HG03066 (cell line): ENCODE measurements around the gene C4B.

Experiments
- ATAC-seq: cut with Tn5 transposase; IDR thresholded peaks from one replicate; pipeline ENCODE4 v1.9.1; 2021; ENCODE audit warnings: low read depth; ENCODE audit not compliant: unreplicated experiment

Gene C4B

DNA sequence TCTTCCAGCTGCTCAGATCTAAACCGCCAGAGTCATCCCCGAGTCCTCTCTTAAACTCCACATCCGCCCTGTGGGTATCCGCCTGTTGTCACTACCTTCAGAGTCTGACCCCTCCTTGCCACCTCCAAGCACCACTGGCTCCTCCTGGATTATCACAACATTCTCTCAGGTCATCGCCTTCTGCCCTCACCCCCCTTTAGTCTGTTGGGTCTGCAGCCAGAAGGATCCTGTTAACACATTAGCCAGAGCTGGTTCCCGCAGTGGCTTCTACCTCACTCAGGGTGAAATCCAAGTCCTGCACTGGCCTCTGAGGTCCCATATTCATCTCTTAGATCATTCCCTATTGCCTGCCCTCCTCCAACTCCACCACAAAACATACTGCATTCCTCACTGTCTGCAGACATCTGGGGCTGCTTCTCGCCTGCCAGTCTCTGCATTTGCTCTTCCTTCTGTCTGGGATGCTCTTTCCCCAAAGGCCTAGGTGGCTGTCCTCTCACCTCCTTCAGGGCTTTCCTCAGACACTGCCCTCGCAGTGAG lies 60.5 kb downstream of the C4B start:
- no peak for ATAC-seq

DNA sequence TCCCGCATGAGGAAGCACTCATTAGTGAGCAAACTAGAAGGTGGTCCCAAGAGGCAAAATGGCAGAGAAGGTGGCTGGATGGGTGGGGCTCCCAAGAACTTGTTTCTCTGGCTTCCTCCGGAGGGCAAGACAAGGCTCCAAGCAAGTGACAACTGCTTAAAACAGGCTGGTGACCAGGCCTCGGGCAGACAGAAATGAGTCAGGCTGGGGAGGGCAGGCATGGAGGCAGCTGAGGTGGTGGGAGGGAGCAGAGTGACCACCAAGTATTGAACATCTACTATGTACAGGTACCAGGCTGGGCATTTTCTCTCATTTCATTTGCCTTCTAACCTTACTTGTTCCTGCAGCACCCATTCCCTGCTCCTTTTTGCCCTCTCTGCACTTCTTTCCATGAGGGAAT lies 61.2 kb downstream of the C4B start:
- no peak for ATAC-seq

DNA sequence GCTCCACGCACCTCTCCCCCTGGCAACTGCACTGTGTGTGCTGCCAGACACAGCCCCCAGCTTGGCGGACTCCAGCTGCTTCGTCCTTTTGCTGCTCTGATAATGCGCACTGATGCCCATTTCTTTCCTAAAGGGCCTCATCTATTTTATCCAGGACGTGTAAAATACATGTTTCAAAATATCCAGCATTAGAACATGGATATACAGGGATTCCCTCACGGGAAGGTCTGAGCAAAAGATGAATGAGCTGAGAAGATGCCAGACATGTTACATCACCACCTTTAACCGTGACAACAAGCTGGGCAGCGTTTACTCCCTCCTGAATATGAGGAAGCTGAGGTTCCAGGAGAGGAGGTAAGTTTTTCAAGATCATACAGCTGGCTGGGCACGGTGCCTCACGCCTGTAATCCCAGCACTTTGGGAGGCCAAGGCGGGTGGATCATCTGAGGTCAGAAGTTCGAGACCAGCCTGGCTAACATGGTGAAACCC lies 61.8 kb downstream of the C4B start:
- ATAC-seq, result no peak

DNA sequence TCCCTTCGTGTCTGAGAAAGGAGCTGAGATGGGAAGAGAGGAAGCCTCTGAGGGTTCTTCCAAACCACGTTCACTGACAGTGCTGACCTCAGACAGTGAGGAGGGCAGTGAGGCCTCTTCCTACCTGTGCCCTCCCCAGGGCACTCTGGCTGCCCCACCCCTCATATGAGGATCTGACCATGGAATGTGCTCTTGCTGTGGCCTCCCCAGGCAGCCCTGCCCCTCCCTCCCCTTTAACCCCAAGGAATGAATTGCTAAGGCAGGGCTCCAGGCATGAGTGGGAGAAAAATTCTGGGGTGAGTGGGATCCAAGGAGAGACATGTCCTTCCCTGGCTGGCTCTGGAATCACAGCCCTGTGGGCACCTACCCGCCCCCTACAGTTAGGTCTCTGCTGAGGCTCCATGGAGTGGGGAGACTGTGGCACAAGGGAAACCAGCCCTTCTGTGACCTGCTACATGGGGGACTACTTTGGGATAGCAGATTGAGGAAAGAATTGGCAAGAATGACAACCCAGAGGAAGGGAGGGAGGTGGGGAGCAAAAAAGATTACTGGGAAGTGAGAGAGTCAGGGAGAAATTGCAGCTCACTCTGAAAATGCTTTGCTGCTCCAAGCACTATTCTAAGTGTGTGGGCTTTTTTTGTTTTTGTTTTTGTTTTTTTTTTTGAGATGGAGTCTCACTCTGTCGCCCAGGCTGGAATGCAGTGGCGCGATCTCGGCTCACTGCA lies 65.1 kb downstream of the C4B start:
- no peak for ATAC-seq

DNA sequence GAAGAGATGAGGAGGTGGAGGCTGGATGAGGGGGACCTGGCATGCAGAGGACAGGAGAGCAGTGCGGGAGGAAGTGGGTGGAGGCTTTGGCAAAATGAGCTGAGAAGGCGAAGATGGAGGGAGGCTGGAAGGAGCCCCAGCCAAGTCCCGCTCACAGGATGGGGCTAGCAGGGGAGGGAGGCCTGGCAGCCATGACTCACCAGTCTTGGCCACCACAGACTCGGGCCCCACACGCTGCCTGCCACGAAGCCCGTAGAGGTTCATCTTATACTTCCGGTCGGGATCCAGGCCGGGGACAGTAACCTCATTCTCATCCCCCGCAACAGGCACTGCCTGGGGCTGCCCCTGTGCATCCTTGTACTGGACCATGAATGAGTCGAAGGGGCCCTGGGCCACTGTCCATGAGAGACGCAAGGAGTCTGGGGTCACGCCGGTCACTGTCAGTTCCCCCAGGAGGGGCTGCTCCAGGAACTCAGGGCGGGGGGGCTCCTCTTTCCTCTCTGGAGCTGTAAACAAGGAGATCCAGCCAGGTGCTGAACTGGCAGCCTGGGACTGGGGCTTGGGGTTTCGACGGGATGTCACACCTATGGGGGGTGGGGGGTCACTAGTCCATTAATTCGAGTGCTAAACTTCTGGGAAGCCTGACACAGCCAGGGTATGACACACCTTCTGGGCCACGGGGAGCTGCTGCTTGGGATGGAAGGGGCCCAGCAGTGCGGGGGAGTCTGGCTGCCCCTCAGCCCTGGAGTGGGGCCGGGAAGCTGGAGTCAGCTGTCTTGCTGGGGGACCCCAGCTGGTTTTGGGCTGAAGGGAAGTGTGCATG lies 66.8 kb downstream of the C4B start:
- ATAC-seq, result no peak

DNA sequence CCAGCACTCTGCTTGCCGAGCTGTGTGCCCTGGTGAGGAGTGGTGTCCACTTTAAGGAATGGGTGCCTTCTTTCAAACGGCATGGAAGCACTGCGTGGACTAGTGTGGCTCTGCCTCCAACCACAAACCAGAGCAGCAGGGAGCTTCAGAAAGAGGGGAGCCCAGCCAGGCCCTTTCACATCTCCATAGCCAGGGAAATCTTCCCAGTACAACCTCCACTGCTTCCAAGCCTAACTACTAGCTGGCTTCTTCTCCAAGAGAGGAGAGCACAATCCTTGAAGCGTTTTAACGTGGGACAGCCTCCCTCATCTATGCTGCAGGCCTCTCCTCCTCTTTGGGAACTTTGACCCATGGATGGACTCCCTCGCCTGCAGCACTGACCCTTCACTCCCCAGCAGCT lies 67.9 kb downstream of the C4B start:
- no peak for ATAC-seq

DNA sequence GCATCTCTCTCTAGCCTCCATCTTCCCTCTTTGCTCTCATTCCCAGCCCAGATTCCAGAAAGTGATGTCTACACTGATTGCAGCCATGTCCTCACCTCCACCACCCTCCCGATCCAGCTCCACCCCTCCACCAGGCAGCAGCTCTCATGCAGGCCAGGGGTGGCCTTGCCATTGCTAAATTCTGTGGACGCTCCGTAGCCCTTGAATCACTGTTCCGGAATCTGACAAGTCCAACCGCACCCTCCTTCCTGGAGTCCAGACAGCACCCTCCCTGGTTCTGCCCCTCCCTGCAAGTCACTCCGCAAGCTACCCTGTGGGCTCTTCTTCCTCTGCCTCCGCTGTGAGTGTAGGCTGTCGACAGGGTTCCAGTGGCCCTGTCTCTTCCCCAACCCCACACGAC lies 68.3 kb downstream of the C4B start:
- ATAC-seq, result no peak

DNA sequence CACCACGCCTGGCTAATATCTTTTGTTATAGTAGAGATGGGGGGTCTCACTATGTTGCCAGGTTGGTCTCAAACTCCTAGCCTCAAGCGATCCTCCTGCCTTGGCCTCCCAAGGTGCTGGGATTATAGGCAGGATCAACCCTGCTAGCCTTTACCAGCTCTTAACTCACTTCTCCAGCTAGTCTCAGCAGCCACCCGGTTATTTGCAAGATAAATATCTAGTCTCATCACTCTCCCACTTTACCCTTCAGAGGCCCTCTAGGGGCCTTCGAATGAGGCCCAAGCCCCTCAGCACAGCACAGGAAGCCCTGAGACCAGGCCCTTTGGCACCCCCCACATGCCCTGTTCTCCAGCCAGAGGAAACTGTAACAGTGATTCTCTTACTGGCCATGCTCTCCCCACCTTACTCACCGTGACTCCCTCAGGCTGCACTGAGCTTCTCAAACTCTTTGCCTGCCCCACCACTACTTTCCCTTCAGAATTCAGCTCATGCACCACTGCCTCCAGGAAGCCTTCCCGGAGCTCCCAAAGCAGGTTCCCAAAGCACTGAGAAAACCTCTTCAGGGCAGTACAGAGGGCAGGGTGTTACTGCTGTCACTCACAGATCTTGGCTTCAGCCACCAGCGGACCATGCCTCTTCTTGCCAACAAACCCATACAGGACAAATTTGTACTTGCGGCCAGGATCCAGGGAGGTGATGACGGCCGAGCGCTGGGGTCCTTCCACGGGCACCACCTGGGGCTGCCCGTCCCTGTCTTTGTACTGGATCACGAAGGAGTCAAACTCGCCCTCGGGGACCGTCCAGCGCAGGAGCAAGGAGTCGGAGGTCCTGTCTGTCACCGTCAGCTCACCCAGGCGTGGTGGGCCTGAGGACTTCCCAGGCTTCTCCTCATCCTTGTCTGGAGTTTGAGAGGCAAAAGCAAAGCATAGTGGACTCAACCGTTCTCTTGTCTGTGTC lies 69.5 kb downstream of the C4B start:
- no peak for ATAC-seq

DNA sequence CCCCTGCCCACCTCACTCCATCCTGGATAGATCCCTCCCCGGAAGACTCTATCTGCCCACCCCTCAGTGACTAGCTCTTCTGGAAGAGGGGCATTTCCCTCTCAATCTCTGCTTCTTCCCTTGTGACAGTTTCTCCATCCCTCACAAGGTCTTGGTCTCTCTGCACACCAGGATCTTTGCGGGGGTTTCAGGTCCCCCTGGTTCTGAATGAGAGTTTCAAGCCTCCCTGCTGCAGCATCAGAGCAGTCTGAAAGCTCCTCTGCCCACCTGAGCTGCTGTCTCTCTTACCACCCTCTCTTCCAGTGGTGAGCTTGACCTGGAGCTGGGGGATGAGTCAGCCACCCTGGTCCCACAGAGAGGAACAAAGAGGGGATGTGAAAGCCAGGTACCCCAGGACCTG lies 70.2 kb downstream of the C4B start:
- no peak for ATAC-seq
